GM19328 (cell line): ENCODE measurements around the gene HAX1.
"Not testable (repeated sequence)": the region's sequence is repeated elsewhere in the genome, so short reads cannot be mapped to it uniquely, and the experiment has no call there.

Source experiments
- ATAC-seq: cut with Tn5 transposase; IDR thresholded peaks from one replicate; pipeline ENCODE4 v1.9.1; 2021; ENCODE audit warnings: mild to moderate bottlenecking, moderate library complexity; ENCODE audit not compliant: unreplicated experiment

HAX1 gene

GRCh38 chr1:154272999-154273563 is 652 bp downstream of the HAX1 start:
- no peak for ATAC-seq

GRCh38 chr1:154276797-154277196 is 4.4 kb downstream of the HAX1 start:
- ATAC-seq = no peak

DNA sequence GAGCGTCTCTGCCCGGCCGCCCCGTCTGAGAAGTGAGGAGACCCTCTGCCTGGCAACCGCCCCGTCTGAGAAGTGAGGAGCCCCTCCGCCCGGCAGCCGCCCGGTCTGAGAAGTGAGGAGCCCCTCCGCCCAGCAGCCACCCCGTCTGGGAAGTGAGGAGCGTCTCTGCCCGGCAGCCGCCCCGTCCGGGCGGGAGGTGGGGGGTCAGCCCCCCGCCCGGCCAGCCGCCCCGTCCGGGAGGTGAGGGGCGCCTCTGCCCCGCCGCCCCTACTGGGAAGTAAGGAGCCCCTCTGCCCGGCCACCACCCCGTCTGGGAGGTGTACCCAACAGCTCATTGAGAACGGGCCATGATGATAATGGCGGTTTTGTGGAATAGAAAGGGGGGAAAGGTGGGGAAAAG is 15.2 kb downstream of the HAX1 start:
- not testable (repeated sequence) for ATAC-seq

DNA sequence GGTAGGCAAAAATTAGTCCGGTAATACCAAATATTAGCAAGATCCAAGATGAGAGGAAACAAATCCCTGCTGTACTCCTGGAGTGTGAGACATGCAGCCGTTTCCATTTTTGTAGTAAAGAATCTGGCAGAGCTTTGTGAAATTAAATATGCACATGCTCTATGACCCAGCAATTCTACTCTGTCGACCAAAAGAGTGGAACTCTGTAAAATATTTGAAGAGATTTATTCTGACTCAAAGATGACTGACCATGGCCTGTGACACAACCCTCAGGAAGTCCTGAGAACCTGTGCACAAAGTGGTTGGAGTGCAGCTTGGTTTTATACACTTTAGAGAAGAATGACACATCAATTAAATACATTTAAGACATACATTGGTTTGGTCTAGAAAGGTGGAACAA is 16.2 kb downstream of the HAX1 start:
- no peak for ATAC-seq

GRCh38 chr1:154290921-154291320 is 18.5 kb downstream of the HAX1 start:
- ATAC-seq = no peak

DNA sequence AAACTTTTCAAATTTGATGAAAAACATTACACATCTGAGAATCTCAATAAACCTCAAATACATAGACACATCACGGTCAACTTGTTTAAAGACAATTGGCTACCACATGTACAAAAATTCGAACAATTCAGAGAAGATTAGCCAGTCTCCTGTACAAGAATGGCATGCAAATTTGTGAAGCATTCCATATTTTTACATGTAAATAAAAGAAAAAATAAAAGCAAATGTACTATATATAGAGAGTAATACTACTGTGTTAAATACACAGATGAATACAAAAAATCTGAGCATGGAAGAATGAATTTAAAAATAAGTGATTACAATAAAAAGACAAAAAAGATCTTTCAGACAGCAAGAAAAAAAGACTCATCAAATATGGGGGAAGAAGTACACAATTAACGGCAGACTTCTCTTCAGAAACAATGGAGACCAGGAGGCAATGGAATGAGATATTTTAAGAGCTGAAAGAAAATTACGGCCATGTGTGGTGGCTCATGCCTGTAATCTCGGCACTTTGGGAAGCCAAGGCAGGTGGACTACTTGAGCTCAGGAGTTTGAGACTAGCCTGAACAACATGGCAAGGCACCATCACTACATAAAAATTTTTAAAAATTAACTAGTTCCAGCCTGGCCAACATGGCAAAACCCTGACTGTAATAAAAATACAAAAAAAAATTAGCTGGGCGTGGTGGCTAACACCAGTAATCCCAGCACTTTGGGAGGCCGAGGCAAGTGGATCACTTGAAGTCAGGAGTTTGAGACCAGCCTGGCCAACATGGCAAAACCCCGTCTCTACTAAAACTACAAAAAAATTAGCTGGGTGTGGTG is 23.2 kb downstream of the HAX1 start:
- ATAC-seq = no peak

GRCh38 chr1:154301582-154301981 is 29.2 kb downstream of the HAX1 start:
- no peak for ATAC-seq

DNA sequence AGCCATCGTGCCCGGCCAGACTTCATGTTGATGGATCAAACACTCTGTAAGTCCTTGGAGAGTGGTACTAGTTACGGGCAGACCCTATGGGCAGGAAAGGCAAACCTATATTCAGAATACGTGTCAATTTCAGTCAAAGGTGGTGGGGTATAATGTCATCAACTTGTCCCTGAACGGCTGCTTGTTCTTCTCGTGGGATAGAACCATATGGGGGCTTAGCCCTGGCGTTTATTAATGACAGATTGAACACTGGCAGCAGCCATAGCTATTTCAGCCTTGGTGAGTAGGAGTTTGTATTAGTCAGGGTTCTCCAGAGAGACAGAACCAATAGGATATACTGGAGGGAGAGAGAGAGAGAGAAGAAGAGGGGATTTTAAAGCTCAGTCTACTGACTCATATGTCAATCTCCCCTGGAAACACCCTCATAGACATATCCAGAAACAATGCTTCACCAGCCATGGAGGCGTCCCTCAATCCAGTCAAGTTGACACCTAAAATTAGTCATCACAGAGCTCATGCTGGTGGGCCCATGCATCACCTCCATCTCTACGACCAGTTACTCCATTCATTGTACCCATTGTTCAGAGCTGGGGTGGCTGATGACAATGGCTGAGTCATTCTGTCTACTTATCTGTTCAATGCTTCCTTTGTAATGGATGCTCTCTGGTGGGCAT is 32.4 kb downstream of the HAX1 start:
- no peak for ATAC-seq

DNA sequence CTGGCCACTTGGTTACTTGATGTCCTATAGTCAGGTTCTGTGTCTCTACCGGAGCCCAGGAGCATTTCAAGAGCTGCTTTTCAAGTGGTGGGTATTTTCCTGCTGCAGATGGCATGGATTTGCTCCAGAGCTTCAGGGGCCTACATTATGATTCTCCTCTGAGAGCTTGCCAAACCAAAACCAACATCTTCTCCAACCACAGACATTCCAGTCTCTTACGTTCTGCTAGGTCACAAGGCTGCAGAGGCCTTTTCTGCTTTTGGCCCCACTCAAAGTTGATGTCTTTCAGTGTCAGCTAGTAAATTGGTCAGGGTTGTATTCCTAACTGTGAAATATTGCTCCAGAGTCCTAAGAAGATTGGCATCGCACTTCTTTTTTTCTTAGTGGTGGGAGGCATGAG is 33.7 kb downstream of the HAX1 start:
- ATAC-seq = no peak

DNA sequence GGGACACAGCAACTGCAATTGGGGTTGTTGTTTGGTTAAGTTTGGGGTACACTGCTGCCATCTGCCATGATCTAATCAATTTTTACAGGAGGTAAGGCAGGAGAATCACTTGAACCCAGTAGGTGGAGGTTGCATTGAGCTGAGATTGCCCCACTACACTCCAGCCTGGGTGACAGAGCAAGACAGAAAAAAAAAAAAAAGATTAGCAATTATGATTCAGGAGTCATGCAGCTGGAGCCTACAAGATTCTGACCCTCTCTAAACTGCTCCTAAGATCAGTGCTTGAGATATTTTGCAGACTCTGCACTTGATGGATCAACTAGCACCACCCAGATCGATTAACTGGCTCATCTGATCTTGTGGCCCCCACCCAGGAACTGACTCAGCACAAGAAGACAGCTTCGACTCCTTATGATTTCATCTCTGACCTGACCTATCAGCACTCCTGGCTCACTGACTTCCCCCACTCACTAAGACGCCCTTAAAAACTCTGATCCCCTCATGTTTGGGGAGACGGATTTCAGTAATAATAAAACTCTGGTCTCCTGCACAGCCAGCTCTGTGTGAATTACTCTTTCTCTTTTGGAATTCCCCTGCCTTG is 35.3 kb downstream of the HAX1 start:
- not testable (repeated sequence) for ATAC-seq

DNA sequence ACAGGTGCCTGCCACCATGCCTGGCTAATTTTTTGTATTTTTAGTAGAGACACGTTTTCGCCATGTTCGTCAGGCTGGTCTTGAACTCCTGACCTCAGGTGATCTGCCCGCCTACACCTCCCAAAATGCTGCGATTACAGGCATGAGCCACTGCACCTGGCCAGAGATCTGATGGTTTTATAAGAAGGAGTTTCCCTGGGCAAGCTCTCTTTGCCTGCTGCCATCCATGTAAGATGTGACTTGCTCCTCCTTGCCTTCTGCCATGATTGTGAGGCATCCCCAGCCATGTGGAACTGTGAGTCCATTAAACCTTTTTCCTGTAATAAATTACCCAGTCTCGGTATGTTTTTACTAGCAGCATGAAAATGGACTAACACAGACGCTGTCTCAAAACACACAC is 36.7 kb downstream of the HAX1 start:
- not testable (repeated sequence) for ATAC-seq

DNA sequence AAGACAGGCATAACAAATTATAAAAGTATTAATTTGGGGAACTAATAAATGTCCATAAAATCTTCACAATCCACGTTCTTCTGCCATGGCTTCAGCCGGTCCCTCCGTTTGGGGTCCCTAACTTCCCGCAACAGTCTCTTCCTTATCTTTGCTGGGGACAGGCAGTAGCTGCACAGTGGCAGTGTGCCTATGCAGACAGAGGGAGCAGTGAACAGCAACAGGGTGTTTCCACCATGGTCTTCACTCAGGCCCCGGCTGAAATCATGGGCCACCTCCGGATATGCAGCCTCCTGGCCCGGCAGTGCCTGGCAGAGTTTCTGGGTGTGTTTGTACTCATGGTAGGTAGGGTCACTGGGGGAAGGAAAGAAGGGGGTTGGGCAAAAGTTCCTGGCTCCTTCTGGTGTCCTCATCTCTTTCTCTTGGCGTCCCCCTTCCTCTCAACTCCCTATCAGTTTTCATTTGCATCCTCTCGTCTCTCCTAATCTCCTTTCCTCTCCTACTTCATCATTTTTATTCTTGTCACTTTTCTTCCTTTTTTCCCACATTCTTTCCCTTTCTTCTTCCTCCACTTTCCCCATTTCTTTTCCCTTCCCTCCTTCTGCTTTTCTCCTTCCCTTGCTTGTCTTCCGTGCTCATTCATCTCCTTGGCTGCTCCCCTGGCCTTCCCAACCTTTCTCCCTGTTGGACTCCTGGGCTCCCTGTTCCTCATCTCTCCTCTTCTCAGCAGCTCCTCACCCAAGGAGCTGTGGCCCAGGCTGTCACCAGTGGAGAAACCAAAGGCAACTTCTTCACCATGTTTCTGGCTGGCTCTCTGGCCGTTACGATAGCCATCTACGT is 40.0 kb downstream of the HAX1 start:
- not testable (repeated sequence) for ATAC-seq

DNA sequence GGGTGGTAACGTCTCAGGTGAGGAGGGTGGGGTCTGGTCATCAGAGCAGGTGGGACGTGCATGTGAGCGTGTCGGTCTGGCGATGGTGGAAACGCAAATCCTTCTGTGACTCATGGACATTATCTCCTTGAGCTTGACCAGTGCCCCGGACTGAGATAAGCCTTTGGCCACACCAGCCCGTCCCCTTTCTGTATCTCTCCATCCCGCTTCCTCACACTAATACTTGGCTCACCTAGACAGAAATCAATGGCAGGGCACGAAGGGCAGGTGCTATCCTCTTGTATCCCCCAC is 40.6 kb downstream of the HAX1 start:
- no peak for ATAC-seq

DNA sequence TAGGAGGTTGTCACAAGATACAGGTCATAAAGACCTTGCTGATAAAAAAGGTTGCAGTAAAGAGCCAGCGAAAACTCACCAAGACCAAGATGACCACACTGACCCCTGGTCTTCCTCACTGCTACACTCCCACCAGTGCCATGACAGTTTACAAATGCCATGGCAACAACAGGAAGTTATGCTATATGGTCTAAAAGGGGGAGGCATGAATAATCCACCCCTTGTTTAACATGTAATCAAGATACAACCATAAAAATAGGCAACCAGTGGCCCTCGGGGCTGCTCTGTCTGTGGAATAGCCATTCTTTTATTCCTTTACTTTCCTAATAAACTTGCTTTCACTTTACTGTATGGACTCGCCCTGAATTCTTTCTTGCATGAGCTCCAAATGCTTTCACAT is 41.8 kb downstream of the HAX1 start:
- not testable (repeated sequence) for ATAC-seq

- no peak for ATAC-seq
Measured at GRCh38 chr1:154316704-154317103, 44.3 kb downstream of the HAX1 start.

DNA sequence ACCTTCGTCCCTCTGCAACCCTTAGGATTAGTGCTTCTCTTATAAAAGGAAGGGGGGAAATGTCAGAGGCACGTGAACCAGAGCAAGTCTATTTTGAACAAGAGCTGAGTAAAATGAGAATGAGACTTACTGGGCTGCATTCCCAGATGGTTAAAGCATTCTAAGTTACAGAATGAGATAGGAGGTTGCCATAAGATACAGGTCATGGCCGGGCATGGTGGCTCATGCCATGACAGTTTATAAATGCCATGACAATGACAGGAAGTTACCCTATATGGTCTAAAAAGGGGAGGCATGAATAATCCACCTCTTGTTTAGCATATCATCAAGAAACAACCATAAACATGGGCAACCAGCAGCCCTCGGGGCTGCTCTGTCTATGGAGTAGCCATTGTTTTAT is 46.0 kb downstream of the HAX1 start:
- no peak for ATAC-seq

GRCh38 chr1:154320882-154321608 is 48.6 kb downstream of the HAX1 start, which contains the start of gene AQP10:
AQP10 (plus strand) TSS chr1:154321093; CDS start chr1:154321156, 63 bp downstream.
- no peak for ATAC-seq

DNA sequence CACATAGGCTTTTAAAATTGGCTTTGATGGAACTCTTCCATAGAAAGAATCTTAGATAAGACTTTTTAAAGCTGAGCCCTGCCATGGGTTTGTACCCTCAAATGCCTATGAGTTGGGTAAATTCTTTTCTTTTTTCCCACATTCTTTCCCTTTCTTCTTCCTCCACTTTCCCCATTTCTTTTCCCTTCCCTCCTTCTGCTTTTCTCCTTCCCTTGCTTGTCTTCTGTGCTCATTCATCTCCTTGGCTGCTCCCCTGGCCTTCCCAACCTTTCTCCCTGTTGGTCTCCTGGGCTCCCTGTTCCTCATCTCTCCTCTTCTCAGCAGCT is 49.1 kb downstream of the HAX1 start:
- not testable (repeated sequence) for ATAC-seq

DNA sequence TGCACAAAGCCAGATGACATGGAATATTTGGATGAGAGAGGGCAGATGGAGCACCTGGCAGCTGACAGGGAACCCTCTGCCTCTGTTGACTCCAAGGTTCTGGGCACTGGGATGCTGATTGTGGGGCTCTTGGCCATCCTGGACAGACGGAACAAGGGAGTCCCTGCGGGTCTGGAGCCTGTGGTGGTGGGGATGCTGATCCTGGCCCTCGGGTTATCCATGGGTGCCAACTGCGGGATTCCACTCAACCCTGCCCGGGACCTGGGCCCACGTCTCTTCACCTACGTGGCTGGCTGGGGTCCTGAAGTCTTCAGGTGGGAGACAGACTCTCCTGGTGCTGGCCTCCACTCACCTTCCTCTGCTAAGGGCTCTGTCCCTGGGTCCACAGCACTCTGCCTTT is 51.1 kb downstream of the HAX1 start:
- no peak for ATAC-seq

GRCh38 chr1:154324241-154324640 is 51.8 kb downstream of the HAX1 start:
- no peak for ATAC-seq
